GM12873 (cell line): ENCODE data around the gene ZNF710.

Experiments
- TF ChIP-seq, protein P1 (sequence below): IDR thresholded peaks from 2 replicates; pipeline ENCODE4 v1.5.1; 2012; ENCODE audit warnings: low read depth, mild to moderate bottlenecking, moderate library complexity, low read length, control low read depth; ENCODE audit not compliant: insufficient read depth; ENCODE audit errors: missing control alignments

ZNF710 gene

DNA sequence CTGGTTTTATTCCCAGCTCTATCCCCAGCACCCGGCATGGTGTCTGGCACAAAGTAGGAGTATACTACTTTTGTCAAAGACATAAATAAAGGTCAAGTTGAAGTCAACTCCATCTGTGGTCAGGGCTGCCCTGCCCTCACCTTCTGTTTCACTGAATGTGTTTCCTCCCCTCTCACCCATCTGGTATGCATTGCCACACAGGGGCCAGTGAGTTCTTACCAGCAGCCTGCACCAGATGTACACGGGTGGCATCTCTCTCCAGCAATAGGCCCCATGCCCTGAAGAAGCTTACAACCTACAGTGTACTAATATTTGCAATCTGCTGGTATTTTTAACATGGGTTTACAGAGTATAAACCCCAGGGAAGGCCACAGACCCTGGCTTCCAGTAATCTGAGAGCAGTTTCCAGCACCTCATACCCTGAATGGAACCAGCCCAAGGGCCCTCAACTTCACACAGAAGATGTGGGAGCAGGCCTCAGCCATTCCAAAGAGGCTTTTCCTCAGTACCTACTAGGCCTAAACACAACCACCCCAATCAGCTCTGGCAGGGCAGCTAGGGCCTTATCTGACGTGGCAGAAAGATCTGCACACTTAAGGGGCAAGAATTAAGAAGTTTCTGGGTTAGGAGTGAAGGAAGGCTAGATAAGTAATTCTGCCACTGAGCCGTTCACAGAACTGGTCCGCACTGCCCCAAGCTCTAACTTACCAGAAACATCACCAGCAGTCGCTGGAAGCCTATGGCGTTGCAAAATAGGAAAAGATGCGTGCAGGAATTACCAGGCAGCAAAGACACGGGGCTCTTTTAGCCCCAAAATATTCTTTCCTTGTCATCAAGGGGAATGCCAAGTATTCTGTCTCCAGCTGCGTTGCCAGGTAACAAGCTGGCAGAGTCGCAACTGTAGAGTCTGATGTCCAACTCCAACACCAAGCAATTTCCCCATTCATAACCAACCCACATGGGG, 99.0 kb downstream of the ZNF710 start:
- TF ChIP-seq, protein P1, sequence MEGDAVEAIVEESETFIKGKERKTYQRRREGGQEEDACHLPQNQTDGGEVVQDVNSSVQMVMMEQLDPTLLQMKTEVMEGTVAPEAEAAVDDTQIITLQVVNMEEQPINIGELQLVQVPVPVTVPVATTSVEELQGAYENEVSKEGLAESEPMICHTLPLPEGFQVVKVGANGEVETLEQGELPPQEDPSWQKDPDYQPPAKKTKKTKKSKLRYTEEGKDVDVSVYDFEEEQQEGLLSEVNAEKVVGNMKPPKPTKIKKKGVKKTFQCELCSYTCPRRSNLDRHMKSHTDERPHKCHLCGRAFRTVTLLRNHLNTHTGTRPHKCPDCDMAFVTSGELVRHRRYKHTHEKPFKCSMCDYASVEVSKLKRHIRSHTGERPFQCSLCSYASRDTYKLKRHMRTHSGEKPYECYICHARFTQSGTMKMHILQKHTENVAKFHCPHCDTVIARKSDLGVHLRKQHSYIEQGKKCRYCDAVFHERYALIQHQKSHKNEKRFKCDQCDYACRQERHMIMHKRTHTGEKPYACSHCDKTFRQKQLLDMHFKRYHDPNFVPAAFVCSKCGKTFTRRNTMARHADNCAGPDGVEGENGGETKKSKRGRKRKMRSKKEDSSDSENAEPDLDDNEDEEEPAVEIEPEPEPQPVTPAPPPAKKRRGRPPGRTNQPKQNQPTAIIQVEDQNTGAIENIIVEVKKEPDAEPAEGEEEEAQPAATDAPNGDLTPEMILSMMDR = no peak

DNA sequence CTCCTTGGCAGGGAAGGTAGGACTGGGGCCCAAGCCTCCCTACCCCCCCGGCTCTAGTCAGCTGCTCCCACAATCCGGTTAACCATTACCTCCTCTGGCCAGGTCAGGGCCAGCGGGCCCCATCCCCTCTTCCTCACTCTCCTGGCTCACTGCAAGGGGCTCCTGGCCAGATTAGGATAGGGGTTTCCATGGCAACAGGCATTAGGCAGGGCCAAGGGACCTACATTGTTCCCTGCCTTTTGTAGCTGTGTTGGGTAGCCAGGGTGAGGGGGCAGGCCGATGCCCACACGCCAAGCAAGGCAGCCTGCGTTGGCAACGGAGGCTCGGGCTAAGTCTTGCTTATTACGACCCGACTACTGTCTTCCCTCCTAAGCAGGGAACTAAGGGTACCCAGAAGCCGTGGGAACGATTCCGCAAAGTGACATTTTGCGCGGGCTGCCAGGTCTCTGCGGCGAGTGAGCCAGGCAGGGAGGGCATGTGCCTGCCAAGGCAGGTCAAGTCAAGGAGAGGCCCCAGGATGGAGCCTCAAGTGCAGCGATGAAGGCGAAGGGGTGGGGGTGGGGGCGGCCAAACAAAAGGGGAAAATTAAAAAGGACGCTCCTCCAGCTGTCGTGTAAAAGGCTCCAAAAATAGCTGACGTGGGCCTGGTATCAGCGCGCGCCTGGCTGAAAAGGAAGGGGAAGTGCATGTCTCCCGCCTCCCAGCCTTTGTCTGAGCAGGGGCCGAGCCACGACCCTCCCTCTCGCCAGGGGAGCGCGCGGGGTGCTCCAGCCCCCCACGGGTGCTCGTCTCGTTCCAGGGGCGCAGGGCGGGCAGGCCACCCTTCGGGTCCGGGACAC, 100.2 kb downstream of the ZNF710 start:
- TF ChIP-seq, protein P1 = no peak

DNA sequence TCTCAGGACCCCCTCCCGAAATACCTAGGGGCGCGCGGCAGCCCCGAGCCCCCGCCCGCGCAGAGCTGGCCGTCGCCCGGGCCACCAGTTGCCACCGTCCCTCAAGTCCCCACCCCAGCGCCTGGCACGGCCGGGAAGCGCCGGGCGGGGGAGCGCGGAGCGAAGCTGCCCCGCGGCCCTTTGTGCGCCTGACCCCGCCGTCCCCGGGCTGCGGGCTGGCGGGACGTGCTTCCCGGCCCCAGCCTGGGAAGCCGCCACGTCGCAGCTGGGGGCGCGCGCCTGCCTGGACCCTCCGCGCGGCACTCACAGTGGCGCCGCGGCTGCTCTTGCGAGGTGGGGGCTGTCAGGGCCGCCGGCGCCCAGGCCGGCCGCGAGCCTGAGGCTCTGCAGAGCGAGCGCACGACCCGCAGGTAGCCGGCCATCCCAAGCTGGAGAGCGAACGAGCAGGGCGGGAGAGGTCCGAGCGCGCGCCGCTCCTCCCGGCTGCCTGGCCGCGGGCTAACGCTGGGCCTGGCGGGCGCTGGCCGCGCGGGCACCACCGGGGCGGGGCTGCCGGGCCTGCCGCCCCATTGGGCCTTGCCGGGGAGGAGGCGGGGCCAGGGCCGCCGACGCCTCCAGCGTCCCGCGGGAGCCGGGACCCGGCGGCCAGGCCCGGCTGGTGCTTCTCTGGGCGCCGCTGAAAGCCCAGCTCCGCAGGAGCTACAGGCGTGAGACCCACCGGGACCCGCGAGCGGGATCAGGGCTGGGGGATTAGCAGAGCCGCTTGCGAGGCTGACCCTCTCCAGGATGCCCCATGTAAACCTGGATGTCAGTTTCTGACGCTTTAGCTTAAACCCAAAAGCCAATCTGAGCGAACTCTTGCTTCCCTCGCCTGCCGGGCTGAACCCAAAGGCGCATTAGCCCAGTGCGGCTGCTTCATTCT, 101.1 kb downstream of the ZNF710 start, which contains the start of gene IDH2:
Gene IDH2 (minus strand): TSS at position 500 of the 922 bp plus-strand sequence. CDS start 78 bp downstream, at position 422.
- TF ChIP-seq, protein P1 = no peak

DNA sequence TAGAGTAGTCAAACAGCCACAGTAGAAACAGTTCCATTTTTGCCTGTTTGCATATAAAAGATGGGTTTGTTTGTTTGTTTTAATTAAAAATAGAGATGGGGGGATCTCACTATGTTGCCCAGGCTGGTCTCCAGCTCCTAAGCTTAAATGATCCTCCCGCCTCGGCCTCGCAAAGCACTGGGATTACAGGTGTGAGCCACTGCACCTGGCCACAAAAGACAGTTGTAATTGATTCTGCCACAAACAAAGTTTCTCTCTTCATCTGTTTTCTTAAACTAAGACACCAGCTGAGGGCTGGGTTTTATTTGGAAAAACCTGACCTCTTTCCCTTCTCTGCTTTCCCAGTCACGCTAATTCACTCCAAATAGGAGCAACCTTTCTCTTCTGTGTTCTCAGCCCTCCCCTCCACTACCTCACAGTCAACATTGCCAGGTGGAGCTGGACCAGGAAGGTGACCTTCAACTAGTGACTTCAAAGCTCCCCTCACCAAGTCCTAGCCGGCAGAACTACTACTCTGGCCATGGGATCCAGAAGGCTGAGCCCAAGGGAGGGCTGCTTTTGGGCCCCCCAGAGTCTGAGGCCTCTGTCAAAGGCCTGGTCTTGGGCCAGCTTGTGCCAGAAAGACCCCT, 102.7 kb downstream of the ZNF710 start:
- TF ChIP-seq, protein P1 = no peak

DNA sequence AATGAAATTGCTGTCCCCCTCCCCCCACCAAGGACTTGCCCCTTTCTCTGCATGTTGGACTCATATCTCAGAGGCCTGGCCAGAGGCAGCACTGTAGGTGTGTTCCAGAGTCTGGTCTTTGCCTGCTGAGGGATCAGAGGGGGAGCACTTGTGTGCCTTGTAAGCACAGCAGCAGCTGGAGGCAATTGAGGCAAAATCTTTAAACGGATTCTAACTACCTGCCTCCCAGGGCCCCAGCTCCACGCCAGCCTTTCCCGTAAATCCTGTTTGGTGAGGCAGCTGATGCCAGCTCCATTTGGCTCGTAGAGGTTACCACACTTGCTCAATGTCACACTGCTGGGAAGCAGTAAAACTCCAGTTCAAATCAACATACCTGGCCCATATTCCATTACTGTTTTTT, 103.4 kb downstream of the ZNF710 start:
- TF ChIP-seq, protein P1 = no peak

DNA sequence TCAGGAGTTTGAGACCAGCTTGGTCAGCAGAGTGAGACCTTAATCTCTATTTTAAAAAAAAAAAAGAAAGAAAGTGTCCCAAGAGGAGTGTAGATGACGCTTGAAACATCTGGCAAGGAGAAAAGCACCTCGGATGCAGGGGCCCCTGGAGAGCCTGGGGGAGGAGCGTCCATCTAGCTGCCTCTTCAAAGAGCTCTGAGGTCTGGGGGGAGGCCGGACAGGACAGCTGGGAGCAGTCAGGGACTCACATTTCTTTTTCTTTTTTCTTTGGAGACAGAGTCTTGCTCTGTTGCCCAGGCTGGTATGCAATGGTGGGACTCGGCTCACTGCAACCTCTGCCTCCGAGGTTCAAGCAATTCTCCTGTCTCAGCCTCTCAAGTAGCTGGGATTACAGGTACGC, 104.4 kb downstream of the ZNF710 start:
- TF ChIP-seq, protein P1 = no peak
